SKM-1 (cell line): ENCODE data around the gene PTPN22.

Experiments used
- DNase-seq: peaks from one replicate; lab custom pipeline; 2025; ENCODE audit not compliant: unreplicated experiment; lab: John Stamatoyannopoulos, UW

The PTPN22 gene

DNA sequence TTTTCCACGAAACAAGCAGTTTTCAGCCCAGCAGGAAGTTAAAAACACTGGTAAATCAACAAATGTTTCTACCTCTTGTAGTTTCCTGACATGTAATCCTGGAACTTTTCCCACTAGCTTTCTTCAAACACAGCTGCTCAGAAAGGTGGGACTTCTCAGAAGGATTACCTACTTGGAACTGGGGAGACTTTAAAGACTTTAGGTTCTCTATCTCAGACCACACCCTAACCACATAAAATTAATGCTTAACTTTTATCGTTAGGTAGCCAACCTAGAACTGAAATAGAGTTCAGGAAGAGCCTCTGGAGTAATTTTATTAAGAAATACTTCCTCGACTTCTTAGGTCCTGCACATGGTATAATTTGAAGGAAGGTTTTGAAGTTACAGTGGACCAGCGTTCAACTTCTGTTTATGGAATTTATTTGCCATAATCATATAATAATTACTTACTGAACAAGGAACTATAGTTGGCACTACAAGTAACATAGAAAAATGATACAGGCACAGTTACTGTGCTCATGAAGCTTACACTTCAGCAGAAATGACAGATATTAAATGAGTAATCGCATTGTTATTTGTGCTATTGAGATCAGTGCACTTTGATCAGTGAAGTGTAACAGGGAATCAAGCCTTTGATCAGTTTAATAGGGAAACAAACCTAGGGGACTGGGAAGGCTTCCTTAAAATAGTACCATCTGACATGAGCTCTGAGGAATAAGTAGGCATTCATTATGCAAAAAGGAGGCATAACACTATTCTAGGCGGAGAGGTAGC lies 16.1 kb upstream of the PTPN22 start, which contains the start of gene BCL2L15:
TSS of gene BCL2L15 (minus strand) at position 180 of the 774 bp plus-strand sequence. CDS start 206 bp downstream, outside the sequence.
- DNase-seq: no peak

DNA sequence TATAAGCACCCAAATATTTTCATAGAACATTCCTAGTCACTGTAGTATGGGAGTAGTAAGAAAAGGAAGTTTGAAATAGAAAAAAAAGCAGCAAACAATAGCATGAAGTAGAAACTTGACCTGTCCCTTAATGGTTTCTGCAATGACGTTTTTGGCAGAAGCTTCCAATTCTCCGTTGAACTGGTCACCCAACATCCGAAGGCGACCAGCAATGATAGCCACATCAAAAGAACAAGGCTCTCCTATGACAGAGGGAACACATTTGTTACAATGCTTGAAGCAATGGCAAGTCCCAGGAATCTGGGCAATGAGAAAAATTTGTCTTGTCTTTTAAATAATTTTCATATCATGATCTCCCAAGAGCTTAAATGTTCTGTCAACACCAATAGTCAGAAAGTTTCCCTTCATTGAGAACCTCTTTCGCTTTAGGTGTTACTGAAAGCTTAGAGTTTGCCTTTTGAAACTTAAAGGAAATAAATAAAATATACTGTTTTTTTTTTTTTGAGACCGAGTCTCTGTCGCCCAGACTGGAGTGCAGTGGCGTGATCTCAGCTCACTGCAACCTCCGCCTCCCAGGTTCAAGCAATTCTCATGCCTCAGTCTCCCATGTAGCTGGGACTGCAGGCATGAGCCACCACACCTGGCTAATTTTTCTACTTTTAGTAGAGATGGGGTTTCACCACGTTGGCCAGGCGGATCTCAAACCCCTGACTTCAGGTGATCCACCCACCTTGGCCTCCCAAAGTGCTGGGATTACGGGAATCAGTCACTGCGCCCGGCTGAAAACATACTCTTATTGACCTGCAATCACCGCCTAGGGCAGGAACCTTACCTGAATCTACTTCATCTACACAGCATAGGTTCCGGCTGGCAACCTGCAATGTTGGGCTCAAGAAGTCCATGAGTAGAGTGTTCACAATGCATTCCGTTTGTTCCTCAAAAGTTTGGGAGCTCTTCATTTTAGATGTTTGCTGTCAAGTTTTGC lies 15.2 kb upstream of the PTPN22 start:
- no peak for DNase-seq

DNA sequence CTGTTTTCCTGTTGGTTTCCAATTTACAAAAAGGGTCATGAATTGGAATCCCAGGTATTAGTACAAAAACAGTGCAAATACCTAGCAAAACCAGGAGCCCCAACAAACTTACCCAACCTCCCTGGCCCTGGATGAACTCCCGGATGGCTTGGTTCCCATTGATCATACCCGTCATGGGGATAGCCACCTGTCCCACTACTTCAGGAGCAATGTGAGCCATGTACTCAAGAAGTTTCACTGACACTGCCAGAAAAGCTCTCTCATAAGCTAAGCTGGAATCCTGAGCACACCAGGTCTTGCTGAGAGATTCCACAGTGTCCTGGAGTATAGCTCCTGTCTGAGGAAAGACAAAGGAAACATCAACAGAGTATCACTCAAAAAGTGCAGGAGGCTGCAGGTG lies 10.1 kb upstream of the PTPN22 start:
- no peak for DNase-seq

DNA sequence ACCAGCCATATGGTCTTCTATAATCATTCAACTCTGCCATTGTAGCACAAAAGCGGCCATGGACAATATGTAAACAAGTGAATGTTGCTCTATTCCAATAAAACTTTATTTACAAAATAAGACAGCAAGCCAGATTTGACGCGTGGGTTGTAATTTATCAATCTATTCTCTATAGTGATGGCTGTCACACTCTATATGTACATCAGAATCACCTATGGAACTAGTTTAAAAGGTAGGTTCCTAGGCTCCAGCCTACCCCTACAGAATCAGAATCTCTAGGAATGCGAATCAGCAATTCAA lies 8.2 kb upstream of the PTPN22 start:
- DNase-seq: no peak

DNA sequence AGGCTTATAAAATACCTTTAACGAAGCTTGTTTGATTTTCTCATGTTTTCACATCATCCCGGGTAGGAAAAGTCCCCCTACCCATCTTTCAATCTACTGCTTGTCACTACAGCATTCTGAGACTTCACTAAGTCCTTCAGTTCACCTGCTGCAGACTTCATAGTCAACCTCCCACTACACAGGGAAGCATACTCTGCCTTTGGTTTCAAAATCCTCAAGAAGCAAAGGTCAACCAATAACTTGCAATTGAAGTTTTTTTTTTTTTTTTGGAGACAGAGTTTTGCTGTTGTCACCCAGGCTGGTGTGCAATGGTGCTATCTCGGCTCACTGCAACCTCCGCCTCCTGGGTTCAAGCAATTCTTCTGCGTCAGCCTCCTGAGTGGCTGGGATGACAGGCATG lies 4.7 kb upstream of the PTPN22 start:
- no peak for DNase-seq

DNA sequence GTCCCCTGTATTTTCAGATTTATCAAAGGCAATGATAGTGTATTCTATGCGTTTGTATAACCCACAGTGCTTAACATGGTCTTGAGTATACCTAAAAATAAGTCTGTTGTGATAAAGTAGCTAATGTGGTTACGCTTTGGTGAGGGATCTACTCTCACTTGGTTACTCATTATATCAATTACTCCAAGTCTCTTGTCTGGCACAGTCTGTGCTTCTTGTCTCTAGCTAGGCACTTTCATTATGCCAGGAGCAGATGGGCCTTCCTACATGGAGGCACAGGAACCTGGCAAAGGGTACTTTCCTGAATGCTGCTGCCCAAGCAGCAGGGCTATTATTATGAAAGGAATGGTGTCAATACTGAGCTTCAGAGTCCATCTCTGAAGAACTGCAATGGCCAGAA lies 4.2 kb upstream of the PTPN22 start:
- no peak for DNase-seq

DNA sequence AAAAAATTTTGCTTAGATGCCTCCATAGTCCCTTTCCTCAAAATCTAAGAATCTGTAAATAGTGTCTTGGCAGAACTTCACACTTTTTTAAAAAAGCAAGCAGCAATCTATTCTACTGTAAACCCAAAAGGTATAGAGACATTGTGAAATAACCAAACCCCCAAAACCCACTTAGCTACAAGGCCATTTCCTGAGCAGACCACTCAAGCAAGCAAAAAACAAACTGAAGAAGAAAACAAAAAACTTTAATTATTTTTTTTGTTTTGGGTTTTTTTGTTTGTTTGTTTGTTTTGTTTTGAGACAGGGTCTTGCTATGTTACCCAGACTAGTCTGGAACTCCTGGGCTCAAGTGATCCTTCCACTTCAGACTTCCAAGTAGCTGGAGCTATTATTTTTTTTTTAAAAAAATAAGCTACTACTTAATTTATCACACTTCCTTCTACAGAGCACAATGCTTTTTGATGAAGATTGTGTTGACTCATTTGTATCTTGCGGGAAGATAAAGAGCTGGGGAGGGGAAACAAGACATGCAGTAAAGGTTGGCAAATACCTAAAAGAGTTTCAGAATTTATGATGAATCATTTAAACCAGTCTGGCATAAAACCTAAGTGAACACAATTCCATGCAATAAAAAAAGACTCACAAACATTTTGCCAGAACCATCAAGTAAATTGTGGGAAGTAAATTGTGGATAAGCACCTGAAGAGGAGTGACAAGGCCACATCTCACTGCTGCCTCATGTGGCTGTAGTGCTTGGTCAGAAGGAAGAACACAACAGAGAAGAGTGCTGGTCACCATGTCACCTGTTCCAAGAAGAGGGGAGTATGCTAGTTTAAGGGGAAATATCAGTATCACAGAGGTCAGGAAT lies 2.7 kb upstream of the PTPN22 start:
- DNase-seq: no peak

DNA sequence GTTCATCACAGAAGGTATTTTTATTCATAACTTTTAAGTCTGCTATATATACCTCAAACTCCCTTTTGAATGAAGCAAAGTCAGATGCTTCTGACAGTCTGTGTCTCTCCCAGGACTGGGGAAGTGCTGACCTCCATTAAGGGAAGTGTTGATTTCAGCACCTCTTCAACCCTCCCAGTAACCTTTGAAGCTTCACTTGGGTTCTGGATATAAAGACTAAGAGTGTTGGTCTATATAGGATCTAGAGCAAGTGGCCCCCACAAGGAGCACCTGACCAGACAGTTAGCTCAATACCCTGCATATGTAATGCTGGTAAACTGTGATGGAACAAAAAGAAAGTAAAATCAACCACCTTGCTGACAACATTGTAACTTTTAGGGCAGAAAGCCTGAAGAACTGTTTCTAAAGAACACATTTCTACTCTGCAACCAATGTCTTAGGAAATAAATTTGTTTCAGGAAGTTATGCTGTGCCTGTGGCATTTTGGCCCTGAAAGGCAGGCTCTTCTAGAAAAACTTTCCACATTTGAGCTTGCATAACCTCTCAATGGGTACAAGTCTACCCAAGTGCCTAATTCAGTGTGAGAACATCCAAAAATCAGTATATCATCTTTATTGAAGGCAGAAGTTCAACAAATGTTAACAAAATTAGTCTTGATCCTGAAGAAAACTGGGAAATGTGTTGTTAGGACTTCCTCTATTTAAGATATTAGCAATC lies 865 bp upstream of the PTPN22 start:
- DNase-seq: peak; percentile 73

DNA sequence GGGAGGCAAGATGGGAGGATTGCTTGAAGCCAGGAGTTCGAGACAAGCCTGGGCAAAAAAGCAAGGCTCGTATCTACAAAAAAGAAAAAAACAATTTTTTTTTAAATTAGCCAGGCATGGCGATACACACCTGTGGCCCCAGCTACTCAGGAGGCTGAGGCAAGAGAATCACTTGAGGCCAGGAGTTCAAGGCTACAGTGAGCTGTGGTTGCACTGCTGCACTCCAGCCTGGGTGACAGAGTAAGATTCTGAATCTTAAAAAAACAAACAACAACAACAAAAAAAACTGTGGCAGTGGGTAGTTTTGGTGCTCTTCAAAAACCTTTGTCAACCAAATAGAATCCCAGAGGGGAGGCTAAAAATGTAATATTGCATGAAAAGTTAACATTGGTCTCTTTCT lies 734 bp downstream of the PTPN22 start:
- no peak for DNase-seq

DNA sequence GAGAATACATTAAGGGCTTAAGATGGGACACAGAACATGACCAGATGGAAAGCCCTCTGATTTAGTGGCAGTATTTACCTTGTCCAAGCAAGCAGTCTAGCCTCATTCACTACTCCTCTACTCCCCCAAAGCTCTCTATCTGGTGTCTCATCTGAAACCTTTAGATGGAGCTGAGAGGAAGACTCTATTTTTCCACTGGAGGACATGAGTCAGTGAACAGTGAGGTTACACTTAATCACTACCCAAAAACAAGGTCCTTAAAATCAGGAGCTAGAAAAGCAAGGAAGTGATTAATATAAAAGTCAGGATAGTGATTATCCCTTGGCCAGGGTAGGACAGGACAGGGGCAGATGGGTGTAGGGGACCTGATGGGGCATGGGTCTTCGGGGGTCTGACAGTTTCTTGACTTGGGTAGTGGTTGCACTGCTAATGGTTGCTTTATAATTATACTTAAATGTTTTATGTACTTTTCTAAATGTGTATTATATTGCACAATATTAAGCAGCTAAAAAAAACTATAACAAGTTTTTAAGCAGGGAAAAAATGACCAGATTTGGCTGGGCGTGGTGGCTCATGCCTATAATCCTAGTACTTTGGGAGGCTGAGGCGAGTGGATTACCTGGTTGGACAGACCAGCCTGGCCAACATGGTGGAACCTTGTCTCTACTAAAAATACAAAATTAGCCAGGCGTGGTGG lies 3.0 kb downstream of the PTPN22 start:
- no peak for DNase-seq

DNA sequence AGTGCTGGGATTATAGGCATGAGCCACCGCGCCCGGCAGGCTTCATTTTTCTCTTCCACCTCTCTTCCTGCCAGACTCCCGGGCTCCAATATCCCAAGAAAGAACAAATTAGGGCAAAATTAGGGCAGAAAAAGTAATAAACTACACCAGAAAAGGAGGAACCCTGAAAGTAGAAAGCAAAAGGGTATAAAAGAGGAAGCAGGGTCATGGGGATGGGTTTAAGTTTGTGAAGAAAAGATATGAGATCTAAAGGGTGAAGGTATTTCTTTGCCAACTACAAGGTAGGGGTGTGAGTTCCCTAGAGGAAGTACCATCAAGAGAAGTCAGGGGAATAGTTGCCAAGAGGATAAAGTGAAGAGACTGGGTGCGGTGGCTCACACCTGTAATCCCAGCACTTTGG lies 9.9 kb downstream of the PTPN22 start:
- DNase-seq: peak; percentile 22

DNA sequence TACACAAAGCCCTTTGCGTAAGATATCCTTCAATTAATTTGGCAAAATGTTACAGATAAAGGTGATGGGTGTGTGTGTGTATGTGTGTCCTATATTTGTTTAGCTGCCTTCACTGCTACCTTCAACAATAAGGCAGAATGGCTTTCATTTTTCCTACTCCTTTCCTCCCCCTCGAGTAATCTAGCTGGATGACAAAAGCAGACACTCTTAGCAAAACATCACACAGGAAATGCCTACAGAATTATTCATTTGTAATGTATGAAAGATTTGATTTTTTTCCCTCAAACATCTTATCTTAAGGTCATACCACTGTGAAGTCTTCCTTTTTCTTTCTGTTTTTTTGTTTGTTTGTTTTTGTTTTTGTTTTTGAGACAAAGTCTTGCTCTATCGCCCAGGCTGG lies 10.6 kb downstream of the PTPN22 start:
- DNase-seq: no peak

DNA sequence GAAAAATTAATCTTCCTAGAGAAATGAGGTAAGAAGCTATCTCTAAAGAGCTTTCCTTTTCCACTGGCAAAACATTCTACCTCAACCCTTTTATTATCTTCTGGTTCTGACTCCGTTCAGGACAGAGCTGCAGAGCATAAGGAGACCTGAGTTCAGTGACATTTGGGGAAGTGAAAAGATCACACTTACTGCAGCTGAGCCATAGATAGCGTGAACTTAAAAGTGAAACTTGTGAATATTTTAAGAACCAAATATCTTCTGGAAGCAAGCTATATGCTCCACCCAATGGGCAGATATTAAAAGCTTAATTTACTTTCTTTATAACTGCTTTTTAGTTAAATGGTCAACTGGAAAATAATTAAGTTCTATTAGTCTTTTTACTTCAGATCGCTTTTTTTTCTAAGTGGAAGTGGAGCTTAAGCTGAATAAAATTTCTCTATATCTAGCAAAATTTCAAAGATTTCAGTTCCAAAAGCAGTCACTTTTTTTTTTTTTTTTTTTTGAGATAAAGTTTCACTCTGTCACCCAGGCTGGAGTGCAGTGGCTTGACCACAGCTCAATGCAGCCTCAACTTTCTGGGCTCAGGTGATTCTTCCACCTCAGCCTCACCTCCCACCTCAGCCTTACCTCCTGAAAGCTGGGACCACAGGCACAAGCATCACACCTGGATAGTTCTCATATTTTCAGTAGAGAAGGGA lies 11.9 kb downstream of the PTPN22 start:
- DNase-seq: peak; percentile 48

DNA sequence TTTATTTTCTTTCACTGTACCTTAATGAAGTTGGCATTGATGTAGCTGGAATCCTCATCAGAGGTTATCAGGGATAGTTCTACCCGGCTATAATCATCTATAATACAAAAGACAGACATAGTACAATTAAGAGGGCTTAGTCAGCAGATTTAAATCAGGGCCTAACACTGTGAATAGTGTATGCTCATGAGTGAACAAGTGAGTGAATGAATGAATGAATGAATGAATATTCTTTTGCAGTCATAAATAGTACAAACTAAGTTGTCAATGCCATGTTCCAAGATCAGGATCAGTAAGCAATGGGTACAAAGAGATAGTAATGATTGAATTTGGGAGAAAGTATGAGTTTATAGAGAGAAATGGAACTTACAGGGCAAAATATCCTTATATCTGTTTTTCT lies 12.5 kb downstream of the PTPN22 start:
- no peak for DNase-seq

DNA sequence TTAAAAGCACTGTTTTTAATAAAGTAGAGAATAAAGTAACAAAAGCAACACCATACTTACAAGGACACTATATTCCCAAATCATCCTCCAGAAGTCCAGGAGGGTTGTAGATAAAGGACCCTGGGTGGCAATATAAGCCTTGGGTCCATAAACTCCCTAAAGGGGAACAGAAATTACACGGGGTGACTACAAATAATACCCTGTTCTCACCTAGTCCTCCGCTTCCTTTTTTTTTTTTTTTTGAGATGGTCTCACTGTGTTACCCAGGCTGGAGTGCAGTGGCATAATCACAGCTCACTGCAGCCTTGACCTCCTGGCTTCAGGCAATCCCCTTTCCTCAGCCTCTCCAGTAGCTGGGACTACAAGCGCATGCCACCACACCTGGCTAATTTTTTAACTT lies 13.1 kb downstream of the PTPN22 start:
- no peak for DNase-seq

DNA sequence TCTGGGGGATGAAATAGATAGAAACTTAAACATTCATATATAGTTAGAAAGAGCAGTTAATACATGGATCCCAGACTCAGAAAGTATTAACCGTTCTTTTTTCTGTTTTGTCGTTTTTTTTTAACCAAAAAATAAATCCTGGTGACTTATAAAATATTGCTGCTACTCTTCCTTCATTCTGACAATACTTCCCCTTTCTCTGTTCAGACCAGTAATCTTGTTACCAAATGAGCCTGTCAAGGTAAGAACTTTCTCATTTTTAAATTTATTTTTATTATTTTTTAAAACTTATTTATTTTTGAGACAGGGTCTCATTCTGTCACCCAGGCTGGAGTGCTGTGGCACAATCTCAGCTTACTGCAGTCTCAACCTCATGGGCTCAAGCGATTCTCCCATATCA lies 13.7 kb downstream of the PTPN22 start:
- no peak for DNase-seq

DNA sequence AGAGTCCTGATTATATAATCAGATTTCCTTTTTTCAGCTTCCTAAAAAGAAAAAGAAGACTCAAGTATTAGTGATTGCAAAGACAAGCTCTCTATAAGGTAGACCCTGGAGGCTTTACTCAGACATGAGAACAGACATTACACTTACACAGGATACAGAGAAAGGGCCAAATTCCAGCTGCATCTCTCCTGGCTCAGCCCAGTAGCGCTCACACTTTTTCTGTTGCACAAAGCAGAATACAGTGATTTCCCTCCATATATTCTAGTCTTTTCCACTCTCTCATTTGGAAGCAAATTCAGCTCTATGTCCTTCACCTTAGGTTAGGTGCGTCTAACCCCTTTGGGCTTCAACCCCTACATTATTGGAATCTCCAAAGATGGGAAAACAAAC lies 15.1 kb downstream of the PTPN22 start:
- DNase-seq: no peak

DNA sequence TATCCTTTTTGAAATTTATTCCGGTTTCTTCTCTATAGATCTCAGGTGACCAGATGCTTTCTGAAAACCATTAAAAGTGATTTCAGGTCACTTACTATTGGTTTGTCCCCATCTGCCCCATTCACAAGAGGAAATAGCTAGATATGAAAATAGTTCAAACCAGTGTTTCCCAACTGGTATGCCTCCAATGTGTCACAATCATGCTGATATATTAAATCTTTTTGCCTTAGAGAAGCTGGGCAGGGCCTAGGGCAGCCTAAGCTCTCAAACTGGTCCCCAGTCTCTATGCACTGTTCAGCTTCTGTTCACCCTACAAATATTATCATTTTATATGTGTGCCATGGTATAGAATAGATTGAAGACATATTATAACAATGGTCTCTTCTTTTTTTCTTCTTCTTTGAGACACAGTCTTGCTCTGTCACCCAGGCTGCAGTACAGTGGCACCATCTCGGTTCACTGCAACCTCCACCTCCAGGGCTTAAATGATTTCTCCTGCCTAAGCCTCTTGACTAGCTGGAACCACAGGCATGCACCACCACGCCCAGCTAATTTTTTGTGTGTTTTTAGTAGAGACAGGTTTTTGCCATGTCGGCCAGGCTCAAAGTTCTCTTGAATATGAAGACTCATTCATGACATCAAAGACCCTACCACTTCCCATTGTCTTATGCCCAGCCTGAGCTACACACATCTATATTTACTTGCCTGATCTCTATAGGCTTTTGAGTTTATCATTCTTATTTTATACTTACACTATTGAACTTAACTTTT lies 15.7 kb downstream of the PTPN22 start:
- DNase-seq: no peak

DNA sequence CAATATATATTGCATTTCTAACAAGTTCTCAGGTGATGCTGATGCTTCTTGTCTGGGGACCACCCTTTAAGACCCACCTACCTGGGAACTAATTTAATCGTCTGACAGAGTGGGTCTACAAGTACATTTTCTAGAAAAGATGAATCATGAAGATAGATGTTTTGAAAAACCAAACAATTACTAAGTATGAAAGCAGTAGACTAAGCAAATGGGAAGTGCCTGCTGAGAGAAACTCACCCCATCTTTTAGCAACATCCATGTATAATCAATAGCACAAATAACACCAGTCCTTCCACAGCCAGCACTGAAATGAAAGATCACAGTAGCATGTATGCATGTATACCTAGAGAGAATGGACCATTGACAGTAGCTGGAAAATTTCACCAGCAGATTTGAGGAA lies 17.3 kb downstream of the PTPN22 start:
- no peak for DNase-seq
